Mesendoderm (in vitro differentiated cells): ENCODE results near the gene MVB12B.

Experiments
- DNase-seq: peaks from one replicate; pipeline ENCODE4 v3.0.0; 2013
- H2AK5ac ChIP-seq: 2 replicates; pipeline ENCODE4 v1.6.1; 2013; ENCODE audit warnings: low read length, inconsistent platforms
- H2BK120ac ChIP-seq: 2 replicates; pipeline ENCODE4 v1.6.1; 2013; ENCODE audit warnings: low read depth, mild to moderate bottlenecking, low read length, moderate library complexity, mixed read lengths
- H2BK15ac ChIP-seq: replicated peaks from 2 replicates; pipeline ENCODE4 v1.6.1; 2013; ENCODE audit warnings: low read depth, mild to moderate bottlenecking, moderate library complexity
- H2BK5ac ChIP-seq: 2 replicates; pipeline ENCODE4 v1.6.1; 2013; ENCODE audit warnings: low read length, inconsistent platforms
- H3K18ac ChIP-seq: 2 replicates; pipeline ENCODE4 v1.6.1; 2013; ENCODE audit warnings: mild to moderate bottlenecking, low read length, mixed read lengths
- H3K23ac ChIP-seq: one replicate; pipeline ENCODE4 v1.6.1; 2013; ENCODE audit warnings: low read length
- H3K27ac ChIP-seq: 2 replicates; pipeline ENCODE4 v1.5.1; 2013; ENCODE audit warnings: low read depth, mild to moderate bottlenecking, inconsistent platforms, low read length, moderate library complexity
- H3K27me3 ChIP-seq: 2 replicates; pipeline ENCODE4 v1.6.1; 2013; ENCODE audit warnings: low read length, control low read depth, mild to moderate bottlenecking, inconsistent platforms; ENCODE audit not compliant: insufficient read depth, poor library complexity
- H3K36me3 ChIP-seq: 2 replicates; pipeline ENCODE4 v1.6.1; 2013; ENCODE audit warnings: low read length, inconsistent platforms; ENCODE audit not compliant: control insufficient read depth, insufficient read depth
- H3K4ac ChIP-seq: one replicate; pipeline ENCODE4 v1.6.1; 2013; ENCODE audit warnings: low read depth, mild to moderate bottlenecking, low read length, moderate library complexity
- H3K4me1 ChIP-seq: 2 replicates; pipeline ENCODE4 v1.6.1; 2013; ENCODE audit warnings: low read depth, low read length, inconsistent platforms; ENCODE audit not compliant: control insufficient read depth
- H3K4me2 ChIP-seq: 2 replicates; pipeline ENCODE4 v1.6.1; 2013; ENCODE audit warnings: low read length
- H3K4me3 ChIP-seq: 2 replicates; pipeline ENCODE4 v1.5.1; 2013; ENCODE audit warnings: mild to moderate bottlenecking, low read length
- H3K56ac ChIP-seq: one replicate; pipeline ENCODE4 v1.6.1; 2013; ENCODE audit warnings: low read length
- H3K79me1 ChIP-seq: 2 replicates; pipeline ENCODE4 v1.6.1; 2013; ENCODE audit warnings: low read length, inconsistent platforms
- H3K79me2 ChIP-seq: 2 replicates; pipeline ENCODE4 v1.6.1; 2013; ENCODE audit warnings: mild to moderate bottlenecking, low read length; ENCODE audit not compliant: control insufficient read depth, insufficient read depth
- H3K9ac ChIP-seq: 2 replicates; pipeline ENCODE4 v1.6.1; 2013; ENCODE audit warnings: low read length, inconsistent platforms
- H4K5ac ChIP-seq: one replicate; pipeline ENCODE4 v1.6.1; 2013; ENCODE audit warnings: low read length
- H4K8ac ChIP-seq: one replicate; pipeline ENCODE4 v1.6.1; 2013; ENCODE audit warnings: low read depth, mild to moderate bottlenecking, control low read depth, low read length, moderate library complexity
- WGBS: extraction: QIAGEN DNeasy Blood & Tissue Kit; methylation state at CpG from one replicate; pipeline ENCODE4 v1.1.7; 2013; ENCODE audit warnings: low lambda C conversion rate, missing lambda C conversion rate; ENCODE audit not compliant: insufficient coverage; ENCODE audit errors: extremely low coverage; 5-methylcytosine and 5-hydroxymethylcytosine counted together

Gene MVB12B

DNA sequence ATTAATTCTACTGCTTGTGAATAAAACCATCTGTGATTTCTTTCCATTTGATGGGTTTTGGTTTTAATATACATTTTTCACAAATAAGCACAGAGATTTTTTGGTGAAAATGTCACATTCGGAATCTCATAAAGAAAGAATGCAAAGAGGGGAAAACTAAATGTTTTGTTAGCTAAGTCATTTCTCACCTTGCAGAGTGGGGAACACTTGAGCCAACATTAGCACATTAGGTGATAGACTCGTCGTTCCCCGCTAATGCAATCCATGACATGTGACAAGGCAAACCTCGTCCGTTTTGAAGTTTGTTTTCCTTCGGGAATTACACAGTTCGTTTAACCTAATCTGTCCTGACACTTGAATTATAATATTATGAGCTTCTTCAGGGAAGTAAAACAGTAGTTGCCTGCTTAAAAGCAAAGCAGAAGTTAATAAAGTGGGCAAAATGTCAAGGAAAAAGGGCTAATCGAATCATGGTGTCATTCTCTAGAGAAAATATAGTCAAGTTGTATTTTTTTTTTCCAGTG lies 191.3 kb downstream of the MVB12B start:
- H3K4me2 ChIP-seq, result no peak overlapping the region
- no peak overlapping the region for H4K5ac ChIP-seq
- H3K36me3 ChIP-seq, result no peaks in the 10 kb centered on the region
- no peak overlapping the region for H3K4me3 ChIP-seq
- H3K27ac ChIP-seq, result peak overlapping the region; percentile 64
- no peak overlapping the region for H3K4ac ChIP-seq
- no peak overlapping the region for H3K56ac ChIP-seq
- no peaks in the 10 kb centered on the region for H3K79me1 ChIP-seq
- H3K27me3 ChIP-seq, result no peaks in the 10 kb centered on the region
- H3K18ac ChIP-seq, result peak overlapping the region; percentile 60
- no peak overlapping the region for H4K8ac ChIP-seq
- no peak overlapping the region for H3K9ac ChIP-seq
- no peak overlapping the region for H2BK5ac ChIP-seq
- no CpG with 5 or more reads among the region's 9 CpGs for WGBS
- no peaks in the 10 kb centered on the region for H3K79me2 ChIP-seq
- DNase-seq, result peak; percentile 87
- no peak overlapping the region for H2AK5ac ChIP-seq
- no peak overlapping the region for H2BK15ac ChIP-seq
- no peak overlapping the region for H3K23ac ChIP-seq
- H3K4me1 ChIP-seq, result peaks cover 9% of the 10 kb centered on the region
- no peak overlapping the region for H2BK120ac ChIP-seq

DNA sequence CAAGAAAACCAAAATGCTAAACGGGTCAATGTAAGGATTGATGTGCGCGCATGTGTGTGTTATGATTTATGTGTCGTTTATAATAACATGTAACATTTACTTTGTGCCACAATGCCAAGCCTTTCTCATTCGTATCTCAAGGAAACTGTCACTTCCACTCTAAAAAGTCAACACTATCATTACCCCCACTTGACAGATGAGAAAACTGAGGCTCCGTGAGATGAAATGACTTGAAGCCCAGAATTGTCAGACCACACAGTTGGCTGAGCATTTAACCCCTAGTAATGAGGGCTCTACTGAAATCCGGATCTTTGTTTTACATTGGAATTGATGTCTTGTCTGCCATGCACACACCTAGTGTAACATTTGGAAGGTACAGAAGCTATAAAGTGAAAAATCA lies 192.1 kb downstream of the MVB12B start:
- Histone ChIP-seq H3K18ac (peak overlapping the region; percentile 61), H4K5ac (no peak overlapping the region), H3K9ac (no peak overlapping the region), H2AK5ac (no peak overlapping the region), H2BK5ac (no peak overlapping the region), H3K36me3 (no peaks in the 10 kb centered on the region), H3K27ac (no peak overlapping the region), H3K79me1 (no peaks in the 10 kb centered on the region), H3K4me2 (no peak overlapping the region), H2BK15ac (no peak overlapping the region), H2BK120ac (peak overlapping the region; percentile 32), H4K8ac (no peak overlapping the region), H3K4ac (no peak overlapping the region), H3K79me2 (no peaks in the 10 kb centered on the region), H3K4me3 (no peak overlapping the region), H3K56ac (no peak overlapping the region), H3K4me1 (peaks cover 7% of the 10 kb centered on the region), H3K23ac (no peak overlapping the region), H3K27me3 (no peaks in the 10 kb centered on the region)
- no CpG with 5 or more reads among the region's 7 CpGs for WGBS
- no peak for DNase-seq

GRCh38 chr9:126519660-126520420 lies 193.2 kb downstream of the MVB12B start:
- WGBS, result no CpG with 5 or more reads among the region's 22 CpGs
- H3K18ac ChIP-seq, result peak overlapping the region; percentile 18
- peaks cover 5% of the 10 kb centered on the region for H3K4me1 ChIP-seq
- peak overlapping the region; percentile 25 for H2BK5ac ChIP-seq
- H3K4ac ChIP-seq, result peak overlapping the region; percentile 84
- no peaks in the 10 kb centered on the region for H3K27me3 ChIP-seq
- H3K79me1 ChIP-seq, result no peaks in the 10 kb centered on the region
- no peak overlapping the region for H2BK15ac ChIP-seq
- H3K56ac ChIP-seq, result peak overlapping the region; percentile 59
- no peak overlapping the region for H4K8ac ChIP-seq
- peak overlapping the region; percentile 21 for H2BK120ac ChIP-seq
- no peak for DNase-seq
- no peak overlapping the region for H4K5ac ChIP-seq
- H2AK5ac ChIP-seq, result no peak overlapping the region
- H3K4me3 ChIP-seq, result no peak overlapping the region
- H3K36me3 ChIP-seq, result no peaks in the 10 kb centered on the region
- H3K27ac ChIP-seq, result peak overlapping the region; percentile 33
- no peaks in the 10 kb centered on the region for H3K79me2 ChIP-seq
- no peak overlapping the region for H3K23ac ChIP-seq
- H3K9ac ChIP-seq, result no peak overlapping the region
- no peak overlapping the region for H3K4me2 ChIP-seq

DNA sequence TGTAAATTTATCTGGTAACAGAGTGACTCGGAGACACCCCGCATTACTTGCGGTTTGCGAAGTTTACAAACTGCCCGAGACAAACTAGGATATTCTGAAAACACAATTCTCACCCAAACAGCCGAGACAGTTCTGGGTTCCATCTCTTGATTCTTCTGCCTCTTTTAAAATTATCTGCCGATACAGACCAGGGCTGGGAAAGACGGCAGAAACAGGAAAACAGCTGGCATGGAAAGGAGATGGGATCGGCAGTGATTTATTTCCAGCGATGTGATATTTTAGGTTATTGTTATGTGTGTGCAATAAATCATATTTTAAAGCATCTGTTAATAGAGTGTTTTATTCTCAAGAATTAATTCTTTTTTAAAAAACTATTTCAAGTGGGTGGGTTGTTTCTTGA lies 193.8 kb downstream of the MVB12B start:
- no peak overlapping the region for H3K4me3 ChIP-seq
- H3K27me3 ChIP-seq, result no peaks in the 10 kb centered on the region
- peak overlapping the region; percentile 33 for H3K27ac ChIP-seq
- no peak overlapping the region for H2AK5ac ChIP-seq
- H3K18ac ChIP-seq, result peak overlapping the region; percentile 18
- no peak overlapping the region for H2BK15ac ChIP-seq
- no peaks in the 10 kb centered on the region for H3K79me1 ChIP-seq
- H2BK5ac ChIP-seq, result peak overlapping the region; percentile 25
- H3K9ac ChIP-seq, result no peak overlapping the region
- H3K36me3 ChIP-seq, result no peaks in the 10 kb centered on the region
- H3K79me2 ChIP-seq, result no peaks in the 10 kb centered on the region
- 100% methylated on average over 1 of the region's 10 CpGs for WGBS
- H3K56ac ChIP-seq, result no peak overlapping the region
- no peak overlapping the region for H3K4me2 ChIP-seq
- peak overlapping the region; percentile 21 for H2BK120ac ChIP-seq
- no peak for DNase-seq
- H4K8ac ChIP-seq, result no peak overlapping the region
- no peak overlapping the region for H3K23ac ChIP-seq
- H4K5ac ChIP-seq, result no peak overlapping the region
- peaks cover 5% of the 10 kb centered on the region for H3K4me1 ChIP-seq
- H3K4ac ChIP-seq, result peak overlapping the region; percentile 84

DNA sequence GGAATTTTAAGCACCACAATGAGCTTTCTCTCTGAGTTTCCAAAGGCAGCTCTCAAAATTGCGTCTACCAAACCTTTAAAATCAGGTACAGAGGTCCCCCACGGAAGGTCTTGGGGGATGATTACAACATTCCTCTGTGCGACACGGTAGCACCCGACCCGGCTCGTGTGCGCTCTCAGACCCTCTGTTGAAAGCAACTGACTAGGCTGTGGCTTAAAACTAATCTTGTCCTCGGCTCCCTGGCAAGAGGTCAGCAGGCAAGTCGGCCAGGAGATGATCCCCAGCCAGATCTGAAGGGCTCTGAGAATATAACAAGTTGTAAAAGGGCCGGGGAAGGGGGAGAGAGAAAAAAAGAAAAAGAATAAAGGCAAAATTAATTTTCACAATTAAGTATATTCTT lies 194.5 kb downstream of the MVB12B start:
- H3K79me1 ChIP-seq, result no peaks in the 10 kb centered on the region
- H3K27ac ChIP-seq, result no peak overlapping the region
- no peak overlapping the region for H3K23ac ChIP-seq

More for the DNA sequence above, 194.5 kb downstream of the MVB12B start:
- no peaks in the 10 kb centered on the region for H3K36me3 ChIP-seq
- no peak overlapping the region for H3K18ac ChIP-seq
- H3K56ac ChIP-seq, result peak overlapping the region; percentile 62
- no peak overlapping the region for H4K5ac ChIP-seq
- no peaks in the 10 kb centered on the region for H3K79me2 ChIP-seq
- H4K8ac ChIP-seq, result no peak overlapping the region
- DNase-seq, result peak; percentile 22
- no peak overlapping the region for H3K4ac ChIP-seq
- no peak overlapping the region for H2BK15ac ChIP-seq
- no peak overlapping the region for H3K9ac ChIP-seq
- H2BK120ac ChIP-seq, result no peak overlapping the region
- WGBS, result no CpG with 5 or more reads among the region's 11 CpGs
- H3K27me3 ChIP-seq, result no peaks in the 10 kb centered on the region
- no peak overlapping the region for H2AK5ac ChIP-seq
- peaks cover 5% of the 10 kb centered on the region for H3K4me1 ChIP-seq
- H2BK5ac ChIP-seq, result no peak overlapping the region
- H3K4me2 ChIP-seq, result no peak overlapping the region
- H3K4me3 ChIP-seq, result no peak overlapping the region
